C4-2B (cell line): ENCODE measurements around the gene NDRG4.

Experiments used
- ZFX ChIP-seq: fragments of 450-650 bp; IDR thresholded peaks from 2 replicates; pipeline ENCODE4 v1.6.1; 2017
- TF ChIP-seq, protein P1 (sequence below): fragments of 450-650 bp; conservative IDR thresholded peaks from 2 replicates; pipeline ENCODE4 v1.5.1; 2017; ENCODE audit warnings: mild to moderate bottlenecking

DNA sequence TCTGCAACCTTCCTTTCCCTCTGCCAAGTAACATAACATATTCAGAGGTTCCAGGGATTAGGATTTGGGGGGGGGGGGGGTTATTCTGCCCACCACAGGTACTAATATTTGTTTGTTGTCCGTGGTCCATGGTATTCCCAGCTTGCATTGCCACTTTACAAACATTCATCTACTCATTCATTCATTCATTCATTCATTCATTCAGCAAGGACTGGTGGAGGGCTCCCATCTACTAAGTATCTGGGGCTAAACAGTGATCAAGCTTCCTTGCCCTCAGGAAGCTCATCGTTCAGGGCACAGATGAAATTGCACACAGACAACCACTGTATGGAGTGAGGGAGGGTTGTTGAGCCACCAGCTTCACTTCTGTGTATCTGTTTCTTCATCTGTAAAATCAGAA, 45.8 kb upstream of the NDRG4 start:
- TF ChIP-seq, protein P1, sequence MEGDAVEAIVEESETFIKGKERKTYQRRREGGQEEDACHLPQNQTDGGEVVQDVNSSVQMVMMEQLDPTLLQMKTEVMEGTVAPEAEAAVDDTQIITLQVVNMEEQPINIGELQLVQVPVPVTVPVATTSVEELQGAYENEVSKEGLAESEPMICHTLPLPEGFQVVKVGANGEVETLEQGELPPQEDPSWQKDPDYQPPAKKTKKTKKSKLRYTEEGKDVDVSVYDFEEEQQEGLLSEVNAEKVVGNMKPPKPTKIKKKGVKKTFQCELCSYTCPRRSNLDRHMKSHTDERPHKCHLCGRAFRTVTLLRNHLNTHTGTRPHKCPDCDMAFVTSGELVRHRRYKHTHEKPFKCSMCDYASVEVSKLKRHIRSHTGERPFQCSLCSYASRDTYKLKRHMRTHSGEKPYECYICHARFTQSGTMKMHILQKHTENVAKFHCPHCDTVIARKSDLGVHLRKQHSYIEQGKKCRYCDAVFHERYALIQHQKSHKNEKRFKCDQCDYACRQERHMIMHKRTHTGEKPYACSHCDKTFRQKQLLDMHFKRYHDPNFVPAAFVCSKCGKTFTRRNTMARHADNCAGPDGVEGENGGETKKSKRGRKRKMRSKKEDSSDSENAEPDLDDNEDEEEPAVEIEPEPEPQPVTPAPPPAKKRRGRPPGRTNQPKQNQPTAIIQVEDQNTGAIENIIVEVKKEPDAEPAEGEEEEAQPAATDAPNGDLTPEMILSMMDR = no peak
- TF ChIP-seq ZFX = no peak
